Neural cell (in vitro differentiated cells): Measurements from ENCODE around the gene TRERF1. TPM values are rescaled to one million over a fixed set of nuclear protein-coding genes. Genes with fewer than 3 reads are reported as not detected.

ENCODE experiments used
- H2AFZ ChIP-seq: fragments of 200-600, 300-800 bp; sonication (generic), shearing (Covaris generic); 2 replicates; pipeline ENCODE4 v1.6.0; 2014; ENCODE audit warnings: low read depth, mild to moderate bottlenecking, antibody characterized with exemption, low read length, moderate library complexity
- H3F3A ChIP-seq: fragments of 200-600 bp; shearing (Covaris generic); 2 replicates; pipeline ENCODE4 v1.6.1; 2016; ENCODE audit warnings: mild to moderate bottlenecking, moderate library complexity, mixed read lengths, antibody characterized with exemption, low read length; ENCODE audit not compliant: insufficient read depth, poor library complexity, severe bottlenecking
- H3K27ac ChIP-seq: fragments of 200-600, 300-800 bp; sonication (generic), shearing (Covaris generic); 2 replicates; pipeline ENCODE4 v1.5.1; 2014; ENCODE audit warnings: mild to moderate bottlenecking, low read length, moderate library complexity
- H3K27me3 ChIP-seq: fragments of 300-800, 200-600 bp; sonication (generic), shearing (Covaris generic); 2 replicates; pipeline ENCODE4 v1.6.0; 2014; ENCODE audit warnings: mild to moderate bottlenecking, low read depth, low read length, moderate library complexity; ENCODE audit not compliant: insufficient read depth
- H3K36me3 ChIP-seq: fragments of 300-800, 200-600 bp; sonication (generic), shearing (Covaris generic); 2 replicates; pipeline ENCODE4 v1.5.1; 2014; ENCODE audit warnings: mild to moderate bottlenecking, antibody characterized with exemption, low read length, moderate library complexity; ENCODE audit not compliant: insufficient read depth
- H3K4me2 ChIP-seq: fragments of 300-800, 200-600 bp; sonication (generic), shearing (Covaris generic); 2 replicates; pipeline ENCODE4 v1.6.0; 2014; ENCODE audit warnings: mild to moderate bottlenecking, low read length
- H3K4me3 ChIP-seq: fragments of 300-800, 200-600 bp; sonication (generic), shearing (Covaris generic); 2 replicates; pipeline ENCODE4 v1.5.1; 2014; ENCODE audit warnings: mild to moderate bottlenecking, low read length, moderate library complexity
- H3K79me2 ChIP-seq: fragments of 200-600 bp; shearing (Covaris generic); replicated peaks from 2 replicates; pipeline ENCODE4 v1.6.0; 2014; ENCODE audit warnings: mild to moderate bottlenecking, low read length, moderate library complexity; ENCODE audit not compliant: insufficient read depth
- H3K9ac ChIP-seq: fragments of 300-800, 200-600 bp; sonication (generic), shearing (Covaris generic); 2 replicates; pipeline ENCODE4 v1.6.1; 2016; ENCODE audit warnings: mild to moderate bottlenecking, low read length, mixed read lengths
- H3K9me2 ChIP-seq: fragments of 200-600 bp; shearing (Covaris generic); 2 replicates; pipeline ENCODE4 v1.6.1; 2016; ENCODE audit warnings: mild to moderate bottlenecking, low read length, mixed read lengths; ENCODE audit not compliant: insufficient read depth
- H3K9me3 ChIP-seq: fragments of 200-600, 300-800 bp; sonication (generic), shearing (Covaris generic); 2 replicates; pipeline ENCODE4 v1.6.1; 2016; ENCODE audit warnings: mild to moderate bottlenecking, mixed run types, low read length, moderate library complexity, mixed read lengths
- H4K20me1 ChIP-seq: fragments of 200-600 bp; shearing (Covaris generic); 2 replicates; pipeline ENCODE4 v1.6.1; 2016; ENCODE audit warnings: mild to moderate bottlenecking, mixed run types; ENCODE audit not compliant: insufficient read depth
- EP300 ChIP-seq: fragments of 450-650 bp; conservative IDR thresholded peaks from 2 replicates; pipeline ENCODE4 v1.6.1; 2014; ENCODE audit warnings: antibody characterized with exemption, mild to moderate bottlenecking, moderate library complexity; ENCODE audit not compliant: poor library complexity, severe bottlenecking
- EZH2 ChIP-seq: fragments of 200-600, 300-800 bp; shearing (Covaris generic), sonication (generic); IDR thresholded peaks from 2 replicates; pipeline ENCODE4 v1.6.1; 2014; ENCODE audit warnings: antibody characterized with exemption, low read length, borderline replicate concordance, mild to moderate bottlenecking; ENCODE audit not compliant: insufficient read depth, poor library complexity, severe bottlenecking
- MXI1 ChIP-seq: fragments of 450-650 bp; conservative IDR thresholded peaks from 2 replicates; pipeline ENCODE4 v1.6.1; 2014; ENCODE audit warnings: antibody characterized with exemption, mild to moderate bottlenecking; ENCODE audit not compliant: poor library complexity, severe bottlenecking
- POLR2AphosphoS5 ChIP-seq: IDR thresholded peaks from 2 replicates; pipeline ENCODE4 v1.6.1; 2012
- RAD21 ChIP-seq: fragments of 450-650 bp; conservative IDR thresholded peaks from 2 replicates; pipeline ENCODE4 v1.6.1; 2014; ENCODE audit warnings: antibody characterized with exemption, mild to moderate bottlenecking, moderate library complexity
- SMC3 ChIP-seq: fragments of 450-650 bp; conservative IDR thresholded peaks from 2 replicates; pipeline ENCODE4 v1.6.1; 2014; ENCODE audit warnings: antibody characterized with exemption, mild to moderate bottlenecking, moderate library complexity; ENCODE audit not compliant: poor library complexity
- TAF1 ChIP-seq: IDR thresholded peaks from 2 replicates; pipeline ENCODE4 v1.6.1; 2012; ENCODE audit warnings: low read depth
- polyA plus RNA-seq: library from polyadenylated mRNA; depleted of rRNA; stranded (reverse); fragments of >200 nt; gene quantifications from 2 replicates; pipeline ENCODE4 v1.2.3, GENCODE V29; 2014
- TF ChIP-seq, protein P1 (sequence below): IDR thresholded peaks from 2 replicates; pipeline ENCODE4 v1.6.1; 2012; ENCODE audit warnings: borderline replicate concordance
- TF ChIP-seq, protein P2 (sequence below): fragments of 450-650 bp; IDR thresholded peaks from 2 replicates; pipeline ENCODE4 v1.5.1; 2014; ENCODE audit warnings: antibody characterized with exemption, mild to moderate bottlenecking, moderate library complexity; ENCODE audit not compliant: poor library complexity, severe bottlenecking

TRERF1 gene
- polyA plus RNA-seq, 1 donor from 2014 or later, result 4.5 TPM

DNA sequence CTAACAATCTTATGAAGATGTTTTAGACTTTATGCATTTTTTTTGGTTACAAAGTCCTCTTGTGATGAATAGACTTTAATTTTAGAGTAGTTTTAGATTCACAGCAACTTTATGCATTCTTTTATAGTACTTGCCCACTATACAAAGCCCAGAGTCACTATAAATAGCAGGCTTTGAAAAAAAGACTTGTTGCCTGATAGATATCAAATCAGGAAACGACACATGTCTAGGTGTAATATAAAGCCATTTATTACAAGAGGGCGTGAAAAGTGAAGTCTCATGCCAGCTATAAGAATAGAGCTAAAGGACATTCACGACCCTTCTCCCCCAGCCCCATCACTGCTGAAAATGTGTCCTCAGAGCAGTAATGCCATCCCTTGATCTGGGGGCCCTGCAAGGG is 156.0 kb downstream of the TRERF1 start:
- no peaks in the 10 kb centered on the region for H3F3A ChIP-seq
- H4K20me1 ChIP-seq, result no peaks in the 10 kb centered on the region
- H2AFZ ChIP-seq, result no peak overlapping the region
- H3K27me3 ChIP-seq, result no peaks in the 10 kb centered on the region
- TF ChIP-seq RAD21 (no peak), SMC3 (no peak), TAF1 (no peak), POLR2AphosphoS5 (no peak), EZH2 (no peak), EP300 (no peak), MXI1 (no peak)
- TF ChIP-seq, protein P1, sequence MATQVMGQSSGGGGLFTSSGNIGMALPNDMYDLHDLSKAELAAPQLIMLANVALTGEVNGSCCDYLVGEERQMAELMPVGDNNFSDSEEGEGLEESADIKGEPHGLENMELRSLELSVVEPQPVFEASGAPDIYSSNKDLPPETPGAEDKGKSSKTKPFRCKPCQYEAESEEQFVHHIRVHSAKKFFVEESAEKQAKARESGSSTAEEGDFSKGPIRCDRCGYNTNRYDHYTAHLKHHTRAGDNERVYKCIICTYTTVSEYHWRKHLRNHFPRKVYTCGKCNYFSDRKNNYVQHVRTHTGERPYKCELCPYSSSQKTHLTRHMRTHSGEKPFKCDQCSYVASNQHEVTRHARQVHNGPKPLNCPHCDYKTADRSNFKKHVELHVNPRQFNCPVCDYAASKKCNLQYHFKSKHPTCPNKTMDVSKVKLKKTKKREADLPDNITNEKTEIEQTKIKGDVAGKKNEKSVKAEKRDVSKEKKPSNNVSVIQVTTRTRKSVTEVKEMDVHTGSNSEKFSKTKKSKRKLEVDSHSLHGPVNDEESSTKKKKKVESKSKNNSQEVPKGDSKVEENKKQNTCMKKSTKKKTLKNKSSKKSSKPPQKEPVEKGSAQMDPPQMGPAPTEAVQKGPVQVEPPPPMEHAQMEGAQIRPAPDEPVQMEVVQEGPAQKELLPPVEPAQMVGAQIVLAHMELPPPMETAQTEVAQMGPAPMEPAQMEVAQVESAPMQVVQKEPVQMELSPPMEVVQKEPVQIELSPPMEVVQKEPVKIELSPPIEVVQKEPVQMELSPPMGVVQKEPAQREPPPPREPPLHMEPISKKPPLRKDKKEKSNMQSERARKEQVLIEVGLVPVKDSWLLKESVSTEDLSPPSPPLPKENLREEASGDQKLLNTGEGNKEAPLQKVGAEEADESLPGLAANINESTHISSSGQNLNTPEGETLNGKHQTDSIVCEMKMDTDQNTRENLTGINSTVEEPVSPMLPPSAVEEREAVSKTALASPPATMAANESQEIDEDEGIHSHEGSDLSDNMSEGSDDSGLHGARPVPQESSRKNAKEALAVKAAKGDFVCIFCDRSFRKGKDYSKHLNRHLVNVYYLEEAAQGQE, result no peak
- TF ChIP-seq, protein P2, sequence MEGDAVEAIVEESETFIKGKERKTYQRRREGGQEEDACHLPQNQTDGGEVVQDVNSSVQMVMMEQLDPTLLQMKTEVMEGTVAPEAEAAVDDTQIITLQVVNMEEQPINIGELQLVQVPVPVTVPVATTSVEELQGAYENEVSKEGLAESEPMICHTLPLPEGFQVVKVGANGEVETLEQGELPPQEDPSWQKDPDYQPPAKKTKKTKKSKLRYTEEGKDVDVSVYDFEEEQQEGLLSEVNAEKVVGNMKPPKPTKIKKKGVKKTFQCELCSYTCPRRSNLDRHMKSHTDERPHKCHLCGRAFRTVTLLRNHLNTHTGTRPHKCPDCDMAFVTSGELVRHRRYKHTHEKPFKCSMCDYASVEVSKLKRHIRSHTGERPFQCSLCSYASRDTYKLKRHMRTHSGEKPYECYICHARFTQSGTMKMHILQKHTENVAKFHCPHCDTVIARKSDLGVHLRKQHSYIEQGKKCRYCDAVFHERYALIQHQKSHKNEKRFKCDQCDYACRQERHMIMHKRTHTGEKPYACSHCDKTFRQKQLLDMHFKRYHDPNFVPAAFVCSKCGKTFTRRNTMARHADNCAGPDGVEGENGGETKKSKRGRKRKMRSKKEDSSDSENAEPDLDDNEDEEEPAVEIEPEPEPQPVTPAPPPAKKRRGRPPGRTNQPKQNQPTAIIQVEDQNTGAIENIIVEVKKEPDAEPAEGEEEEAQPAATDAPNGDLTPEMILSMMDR, result no peak
- H3K9me3 ChIP-seq, result no peaks in the 10 kb centered on the region
- H3K36me3 ChIP-seq, result no peaks in the 10 kb centered on the region
- H3K4me2 ChIP-seq, result no peak overlapping the region
- no peak overlapping the region for H3K9ac ChIP-seq
- no peak overlapping the region for H3K4me3 ChIP-seq
- H3K27ac ChIP-seq, result no peak overlapping the region
- H3K79me2 ChIP-seq, result no peaks in the 10 kb centered on the region
- no peaks in the 10 kb centered on the region for H3K9me2 ChIP-seq

DNA sequence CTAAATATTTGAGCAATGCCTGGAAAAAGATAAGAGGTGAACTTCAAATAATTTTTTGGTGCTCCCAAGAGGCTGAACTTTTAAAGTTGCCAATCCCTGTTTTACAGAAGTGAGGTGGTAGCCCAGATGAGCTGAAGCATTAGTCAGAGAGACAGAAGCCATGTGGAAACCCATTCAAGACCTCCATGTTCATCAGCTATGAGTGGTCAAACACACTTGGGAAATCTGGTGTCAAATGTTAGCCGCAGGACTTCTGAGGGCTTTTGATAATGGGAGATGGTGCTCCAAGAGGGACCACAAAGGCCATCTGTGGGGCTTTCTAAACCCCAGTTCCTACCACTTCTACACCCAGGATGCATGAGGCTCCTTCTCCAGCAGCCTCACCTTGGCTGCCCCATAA is 156.5 kb downstream of the TRERF1 start:
- H3K79me2 ChIP-seq, result no peaks in the 10 kb centered on the region
- H3K27me3 ChIP-seq, result no peaks in the 10 kb centered on the region
- no peaks in the 10 kb centered on the region for H3F3A ChIP-seq
- TF ChIP-seq EP300 (no peak), EZH2 (no peak), SMC3 (no peak), MXI1 (no peak), TAF1 (no peak), RAD21 (no peak), POLR2AphosphoS5 (no peak)
- TF ChIP-seq, protein P2, result no peak
- TF ChIP-seq, protein P1, result no peak
- H3K9ac ChIP-seq, result no peak overlapping the region
- no peak overlapping the region for H3K4me3 ChIP-seq
- no peaks in the 10 kb centered on the region for H4K20me1 ChIP-seq
- H3K4me2 ChIP-seq, result no peak overlapping the region
- no peaks in the 10 kb centered on the region for H3K36me3 ChIP-seq
- H3K27ac ChIP-seq, result no peak overlapping the region
- no peaks in the 10 kb centered on the region for H3K9me2 ChIP-seq
- H3K9me3 ChIP-seq, result no peaks in the 10 kb centered on the region
- no peak overlapping the region for H2AFZ ChIP-seq
